HG03139 (cell line): ENCODE data around the gene SFPQ.
"Not testable (repeated sequence)": the region's sequence is repeated elsewhere in the genome, so short reads cannot be mapped to it uniquely, and the experiment has no call there.

ENCODE experiments used
- ATAC-seq: cut with Tn5 transposase; IDR thresholded peaks from one replicate; pipeline ENCODE4 v1.9.1; 2021; ENCODE audit not compliant: unreplicated experiment

Gene SFPQ

GRCh38 chr1:35187816-35188342, 5.1 kb downstream of the SFPQ start:
- ATAC-seq: no peak

GRCh38 chr1:35186239-35186638, 6.7 kb downstream of the SFPQ start:
- no peak for ATAC-seq

- ATAC-seq: no peak
Measured at GRCh38 chr1:35185200-35185599, 7.7 kb downstream of the SFPQ start.

- no peak for ATAC-seq
Measured at GRCh38 chr1:35184495-35185199, 8.3 kb downstream of the SFPQ start.

- ATAC-seq: no peak
Measured at GRCh38 chr1:35181790-35182455, 11.0 kb downstream of the SFPQ start.

GRCh38 chr1:35180776-35181374, 12.1 kb downstream of the SFPQ start:
- no peak for ATAC-seq

- no peak for ATAC-seq
Measured at GRCh38 chr1:35179908-35180307, 13.0 kb downstream of the SFPQ start.

- no peak for ATAC-seq
Measured at GRCh38 chr1:35178874-35179380, 14.0 kb downstream of the SFPQ start.

- no peak for ATAC-seq
Measured at GRCh38 chr1:35178295-35178695, 14.7 kb downstream of the SFPQ start.

GRCh38 chr1:35177237-35177786, 15.6 kb downstream of the SFPQ start:
- ATAC-seq: no peak

GRCh38 chr1:35175602-35176001, 17.3 kb downstream of the SFPQ start:
- no peak for ATAC-seq

GRCh38 chr1:35175098-35175576, 17.8 kb downstream of the SFPQ start:
- no peak for ATAC-seq

GRCh38 chr1:35173909-35174540, 18.9 kb downstream of the SFPQ start:
- no peak for ATAC-seq

- ATAC-seq: no peak
Measured at GRCh38 chr1:35173491-35173890, 19.5 kb downstream of the SFPQ start.

- ATAC-seq: no peak
Measured at GRCh38 chr1:35172022-35172421, 20.9 kb downstream of the SFPQ start.

- no peak for ATAC-seq
Measured at GRCh38 chr1:35171579-35171978, 21.4 kb downstream of the SFPQ start.

- ATAC-seq: no peak
Measured at GRCh38 chr1:35164893-35165292, 28.1 kb downstream of the SFPQ start.

GRCh38 chr1:35151220-35151619, 41.7 kb downstream of the SFPQ start:
- ATAC-seq: no peak

- ATAC-seq: not testable (repeated sequence)
Measured at GRCh38 chr1:35145892-35146549, 46.9 kb downstream of the SFPQ start.

GRCh38 chr1:35143737-35144508, 49.0 kb downstream of the SFPQ start:
- no peak for ATAC-seq
